IPS-20b (cell line): ENCODE data around the gene PCDHA4.
A peak's percentile ranks its signal among the peaks of the same experiment; 100 is the strongest.
"Not testable (repeated sequence)": the region's sequence is repeated elsewhere in the genome, so short reads cannot be mapped to it uniquely, and the experiment has no call there.

ENCODE experiments used
- H3K27ac ChIP-seq: one replicate; pipeline ENCODE4 v1.5.1; 2013; ENCODE audit warnings: low read length
- H3K27me3 ChIP-seq: 2 replicates; pipeline ENCODE4 v1.6.1; 2013; ENCODE audit warnings: mild to moderate bottlenecking, low read length, inconsistent platforms; ENCODE audit not compliant: insufficient read depth
- H3K36me3 ChIP-seq: 2 replicates; pipeline ENCODE4 v1.6.1; 2013; ENCODE audit warnings: low read depth, mild to moderate bottlenecking, inconsistent platforms, low read length, moderate library complexity; ENCODE audit not compliant: insufficient read depth
- H3K4me1 ChIP-seq: 2 replicates; pipeline ENCODE4 v1.6.1; 2013; ENCODE audit warnings: mild to moderate bottlenecking, control low read depth, inconsistent platforms, low read length, moderate library complexity; ENCODE audit not compliant: insufficient read depth
- H3K4me3 ChIP-seq: 2 replicates; pipeline ENCODE4 v1.5.1; 2013; ENCODE audit warnings: mild to moderate bottlenecking, low read length, inconsistent platforms
- H3K9ac ChIP-seq: 2 replicates; pipeline ENCODE4 v1.6.1; 2013; ENCODE audit warnings: low read depth, mild to moderate bottlenecking, inconsistent platforms, low read length, moderate library complexity
- H3K9me3 ChIP-seq: 2 replicates; pipeline ENCODE4 v1.6.1; 2013; ENCODE audit warnings: mild to moderate bottlenecking, low read depth, low read length, inconsistent platforms; ENCODE audit not compliant: insufficient read depth

PCDHA4 gene

GRCh38 chr5:140806834-140807775 is at the start of gene PCDHA4:
Gene PCDHA4 (plus strand): TSS chr5:140807068.
- no peaks in the 10 kb centered on the region for H3K4me1 ChIP-seq
- H3K27me3 ChIP-seq = no peaks in the 10 kb centered on the region
- H3K9me3 ChIP-seq = peaks cover 32% of the 10 kb centered on the region; the same call in 1 of the 2 replicates
- peak within 1 kb of the TSS; percentile 38 for H3K4me3 ChIP-seq
- H3K27ac ChIP-seq = no peak within 1 kb of the TSS
- H3K36me3 ChIP-seq = no peaks in the 10 kb centered on the region
- no peak within 1 kb of the TSS for H3K9ac ChIP-seq

- Histone ChIP-seq H3K4me3 (no peak overlapping the region), H3K9ac (no peak overlapping the region), H3K27me3 (no peaks in the 10 kb centered on the region), H3K4me1 (no peaks in the 10 kb centered on the region), H3K36me3 (no peaks in the 10 kb centered on the region), H3K27ac (no peak overlapping the region), H3K9me3 (peaks cover 82% of the 10 kb centered on the region)
Measured at GRCh38 chr5:140764177-140764973, 42.5 kb upstream of the PCDHA4 start.

DNA sequence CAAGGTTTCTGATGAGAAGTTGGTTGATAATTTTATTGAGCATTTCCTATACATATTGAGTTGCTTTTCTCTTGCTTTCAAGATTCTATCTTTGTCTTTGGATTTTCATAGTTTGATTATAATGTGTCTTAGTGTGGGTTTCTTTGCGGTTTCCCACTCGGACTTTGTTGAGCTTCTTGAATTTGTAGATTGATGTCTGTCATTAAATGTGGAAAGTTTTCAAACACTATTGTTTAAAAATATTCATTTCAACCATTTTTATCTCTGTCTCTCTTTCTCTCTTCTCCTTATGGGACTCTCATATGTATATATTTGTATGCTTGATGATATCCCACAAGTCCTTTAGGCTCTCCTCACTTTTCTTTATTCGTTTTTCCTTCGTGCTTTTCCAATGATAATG is 39.4 kb upstream of the PCDHA4 start:
- Histone ChIP-seq H3K4me3 (no peak overlapping the region), H3K9me3 (peaks cover 97% of the 10 kb centered on the region), H3K27me3 (no peaks in the 10 kb centered on the region), H3K9ac (no peak overlapping the region), H3K27ac (no peak overlapping the region), H3K36me3 (no peaks in the 10 kb centered on the region), H3K4me1 (no peaks in the 10 kb centered on the region)

DNA sequence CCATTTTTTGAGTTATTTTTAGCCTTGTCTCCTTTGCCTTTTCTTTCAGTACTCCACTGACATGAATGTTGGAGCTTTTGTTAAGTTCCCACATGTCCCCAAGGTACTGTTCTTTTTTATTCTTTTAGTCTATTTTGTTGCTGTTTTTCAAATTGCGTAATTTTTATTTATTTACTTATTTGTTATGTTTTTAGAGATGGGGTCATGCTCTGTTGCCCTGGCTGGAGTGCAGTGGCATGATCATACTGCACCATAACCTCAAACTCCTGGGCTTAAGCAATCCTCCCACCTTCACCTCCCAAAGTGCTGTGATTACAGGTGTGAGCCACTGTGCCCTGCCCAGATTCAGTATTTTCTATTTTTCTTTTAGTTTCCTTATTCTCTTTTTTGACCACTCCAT is 26.4 kb upstream of the PCDHA4 start:
- H3K4me3 ChIP-seq = no peak overlapping the region
- H3K4me1 ChIP-seq = no peaks in the 10 kb centered on the region
- H3K27me3 ChIP-seq = no peaks in the 10 kb centered on the region
- H3K9me3 ChIP-seq = peaks cover 86% of the 10 kb centered on the region
- no peaks in the 10 kb centered on the region for H3K36me3 ChIP-seq
- no peak overlapping the region for H3K9ac ChIP-seq
- no peak overlapping the region for H3K27ac ChIP-seq

DNA sequence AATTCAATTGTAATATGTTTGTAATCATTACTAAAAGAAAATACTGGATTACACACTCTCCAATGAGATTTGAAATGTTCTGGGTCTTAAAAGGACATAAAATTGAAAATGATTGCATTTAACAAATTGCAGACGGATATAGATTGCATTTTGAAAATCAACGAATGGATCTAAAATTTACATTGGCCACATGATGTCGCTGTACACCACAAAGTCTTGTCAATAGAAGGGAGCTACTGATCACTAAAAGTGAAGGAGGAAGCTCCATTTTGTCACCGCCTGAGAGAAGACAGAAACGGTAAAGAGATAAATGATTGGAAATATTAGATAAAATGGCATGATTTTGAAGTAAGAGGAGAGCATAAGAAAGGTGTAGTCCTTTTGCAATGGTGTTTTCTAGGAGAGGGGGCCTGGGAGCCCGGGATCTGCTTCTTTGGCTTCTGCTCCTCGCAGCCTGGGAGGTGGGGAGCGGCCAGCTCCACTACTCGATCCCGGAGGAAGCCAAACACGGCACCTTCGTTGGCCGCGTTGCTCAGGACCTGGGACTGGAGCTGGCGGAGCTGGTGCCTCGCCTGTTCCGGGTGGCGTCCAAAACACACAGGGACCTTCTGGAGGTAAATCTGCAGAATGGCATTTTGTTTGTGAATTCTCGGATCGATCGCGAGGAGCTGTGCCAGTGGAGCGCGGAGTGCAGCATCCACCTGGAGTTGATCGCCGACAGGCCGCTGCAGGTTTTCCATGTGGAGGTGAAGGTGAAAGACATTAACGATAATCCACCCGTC is 20.8 kb upstream of the PCDHA4 start, which contains the start of gene PCDHA1:
TSS of gene PCDHA1 (plus strand) at position 236 of the 782 bp plus-strand sequence.
- Histone ChIP-seq H3K9ac (no peak within 1 kb of the TSS), H3K4me1 (no peaks in the 10 kb centered on the region), H3K36me3 (no peaks in the 10 kb centered on the region), H3K27me3 (no peaks in the 10 kb centered on the region), H3K9me3 (peaks cover 82% of the 10 kb centered on the region), H3K4me3 (no peak within 1 kb of the TSS), H3K27ac (no peak within 1 kb of the TSS)

- not testable (repeated sequence) for H3K27ac ChIP-seq, H3K4me3 ChIP-seq, H3K27me3 ChIP-seq, H3K9ac ChIP-seq, H3K36me3 ChIP-seq, H3K4me1 ChIP-seq
- H3K9me3 ChIP-seq = peaks cover 83% of the 10 kb centered on the region
Measured at GRCh38 chr5:140787422-140787821, 19.4 kb upstream of the PCDHA4 start.

DNA sequence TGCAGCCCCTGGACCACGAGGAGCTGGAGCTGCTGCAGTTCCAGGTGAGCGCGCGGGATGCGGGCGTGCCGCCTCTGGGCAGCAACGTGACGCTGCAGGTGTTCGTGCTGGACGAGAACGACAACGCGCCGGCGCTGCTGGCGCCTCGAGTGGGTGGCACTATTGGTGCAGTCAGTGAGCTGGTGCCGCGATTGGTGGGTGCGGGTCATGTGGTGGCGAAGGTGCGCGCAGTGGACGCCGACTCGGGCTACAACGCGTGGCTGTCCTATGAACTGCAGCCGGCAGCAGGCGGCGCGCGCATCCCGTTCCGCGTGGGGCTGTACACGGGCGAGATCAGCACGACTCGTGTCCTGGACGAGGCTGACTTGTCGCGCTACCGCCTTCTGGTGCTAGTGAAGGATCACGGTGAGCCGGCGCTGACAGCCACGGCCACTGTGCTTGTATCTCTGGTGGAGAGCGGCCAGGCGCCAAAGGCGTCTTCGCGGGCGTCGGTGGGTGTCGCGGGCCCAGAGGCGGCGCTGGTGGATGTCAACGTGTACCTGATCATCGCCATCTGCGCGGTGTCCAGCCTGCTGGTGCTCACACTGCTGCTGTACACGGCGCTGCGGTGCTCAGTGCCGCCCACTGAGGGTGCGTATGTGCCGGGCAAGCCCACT is 18.9 kb upstream of the PCDHA4 start:
- H3K9ac ChIP-seq, H3K27ac ChIP-seq, H3K27me3 ChIP-seq, H3K4me3 ChIP-seq, H3K4me1 ChIP-seq, H3K36me3 ChIP-seq: not testable (repeated sequence)
- peaks cover 83% of the 10 kb centered on the region for H3K9me3 ChIP-seq

GRCh38 chr5:140791089-140791488 is 15.8 kb upstream of the PCDHA4 start:
- no peaks in the 10 kb centered on the region for H3K27me3 ChIP-seq
- H3K4me1 ChIP-seq = no peaks in the 10 kb centered on the region

GRCh38 chr5:140794595-140795258 is 12.1 kb upstream of the PCDHA4 start, which contains the start of gene PCDHA2:
Gene PCDHA2 (plus strand): TSS chr5:140794852.
- Histone ChIP-seq H3K4me1 (no peaks in the 10 kb centered on the region), H3K9ac (no peak within 1 kb of the TSS), H3K9me3 (peaks cover 70% of the 10 kb centered on the region), H3K27ac (no peak within 1 kb of the TSS), H3K36me3 (no peaks in the 10 kb centered on the region), H3K27me3 (no peaks in the 10 kb centered on the region), H3K4me3 (peak within 1 kb of the TSS; percentile 24; the same call in 1 of the 2 replicates)

More at GRCh38 chr5:140791089-140791488, 15.8 kb upstream of the PCDHA4 start:
- H3K9ac ChIP-seq = no peak overlapping the region
- no peak overlapping the region for H3K4me3 ChIP-seq
- no peaks in the 10 kb centered on the region for H3K36me3 ChIP-seq
- no peak overlapping the region for H3K27ac ChIP-seq
- H3K9me3 ChIP-seq = peaks cover 76% of the 10 kb centered on the region

DNA sequence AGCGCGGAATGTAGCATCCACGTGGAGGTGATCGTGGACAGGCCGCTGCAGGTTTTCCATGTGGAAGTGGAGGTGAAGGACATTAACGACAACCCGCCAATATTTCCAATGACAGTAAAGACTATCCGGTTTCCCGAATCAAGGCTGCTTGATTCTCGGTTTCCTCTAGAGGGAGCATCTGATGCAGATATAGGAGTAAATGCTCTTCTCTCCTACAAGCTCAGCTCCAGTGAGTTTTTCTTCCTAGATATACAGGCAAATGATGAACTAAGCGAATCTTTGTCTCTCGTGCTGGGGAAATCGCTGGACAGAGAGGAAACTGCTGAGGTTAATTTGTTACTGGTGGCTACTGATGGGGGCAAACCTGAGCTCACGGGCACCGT is 11.6 kb upstream of the PCDHA4 start:
- Histone ChIP-seq H3K27ac (no peak overlapping the region), H3K4me3 (peak overlapping the region; percentile 24; the same call in 1 of the 2 replicates), H3K36me3 (no peaks in the 10 kb centered on the region), H3K27me3 (no peaks in the 10 kb centered on the region), H3K9me3 (peaks cover 70% of the 10 kb centered on the region), H3K9ac (no peak overlapping the region), H3K4me1 (no peaks in the 10 kb centered on the region)
